GM19240 (cell line): ENCODE data around the gene POLR3H.
"Not testable (repeated sequence)": the region's sequence is repeated elsewhere in the genome, so short reads cannot be mapped to it uniquely, and the experiment has no call there.

Experiments
- DNase-seq: peaks from one replicate; pipeline ENCODE4 v3.0.0; 2011; ENCODE audit warnings: low spot score; ENCODE audit not compliant: insufficient read length

POLR3H gene

GRCh38 chr22:41543854-41544670 is at the start of gene POLR3H:
POLR3H (minus strand) TSS chr22:41544470; CDS start chr22:41544101, 369 bp downstream.
- DNase-seq, result peak; percentile 96

GRCh38 chr22:41593336-41593960 is 49.2 kb upstream of the POLR3H start:
- DNase-seq, result not testable (repeated sequence)

GRCh38 chr22:41589391-41590241 is 45.3 kb upstream of the POLR3H start, which contains the start of gene PMM1:
PMM1 (minus strand) TSS chr22:41589840; CDS start chr22:41589805, 35 bp downstream.
- DNase-seq, result peak; percentile 100

GRCh38 chr22:41587347-41587723 is 43.1 kb upstream of the POLR3H start:
- DNase-seq, result no peak

GRCh38 chr22:41585898-41586297 is 41.6 kb upstream of the POLR3H start:
- DNase-seq, result no peak

GRCh38 chr22:41584881-41585280 is 40.6 kb upstream of the POLR3H start:
- DNase-seq, result no peak

GRCh38 chr22:41582694-41583093 is 38.4 kb upstream of the POLR3H start:
- no peak for DNase-seq

GRCh38 chr22:41579997-41580355 is 35.7 kb upstream of the POLR3H start:
- no peak for DNase-seq

GRCh38 chr22:41579297-41579996 is 35.2 kb upstream of the POLR3H start:
- no peak for DNase-seq

GRCh38 chr22:41578818-41579217 is 34.5 kb upstream of the POLR3H start:
- no peak for DNase-seq

GRCh38 chr22:41578114-41578513 is 33.8 kb upstream of the POLR3H start:
- no peak for DNase-seq

- DNase-seq, result no peak
Observed at GRCh38 chr22:41576877-41577276, 32.6 kb upstream of the POLR3H start.

GRCh38 chr22:41575533-41575932 is 31.3 kb upstream of the POLR3H start:
- no peak for DNase-seq

GRCh38 chr22:41574847-41575381 is 30.6 kb upstream of the POLR3H start:
- DNase-seq, result no peak

- DNase-seq, result no peak
Observed at GRCh38 chr22:41573677-41574076, 29.4 kb upstream of the POLR3H start.

GRCh38 chr22:41572305-41572704 is 28.0 kb upstream of the POLR3H start:
- DNase-seq, result not testable (repeated sequence)

- DNase-seq, result no peak
Observed at GRCh38 chr22:41571786-41572185, 27.5 kb upstream of the POLR3H start.

GRCh38 chr22:41570221-41570620 is 26.0 kb upstream of the POLR3H start:
- no peak for DNase-seq

GRCh38 chr22:41568811-41569210 is 24.5 kb upstream of the POLR3H start:
- DNase-seq, result no peak

GRCh38 chr22:41567512-41567768 is 23.2 kb upstream of the POLR3H start:
- no peak for DNase-seq

- DNase-seq, result no peak
Observed at GRCh38 chr22:41565403-41566054, 21.3 kb upstream of the POLR3H start.
